ENCODE results near the gene POLN. TPM values are rescaled to one million over a fixed set of nuclear protein-coding genes. Genes with fewer than 3 reads are reported as not detected.

POLN gene
- polyA plus RNA-seq, 1 donor (not counting 4 experiments of a cell fraction or from before 2014, with no cell fraction given) = 1.3 TPM

- TF ChIP-seq CTCF (optimal IDR thresholded peaks at IDR 0.05 in 1 of 3, IDR thresholded peaks at IDR 0.05 in 1 of 3, conservative IDR thresholded peaks at IDR 0.05 in 1 of 3; ENCODE audit: extremely low read depth in 1 of 3, insufficient read depth in 2 of 3, low read length in 3 of 3) (no peak), EZH2 (IDR thresholded peaks at IDR 0.05; ENCODE audit: low read length) (no peak)
- Histone ChIP-seq H3K27me3 (ENCODE audit: control insufficient read depth, extremely low read depth, insufficient read depth, low read length) (peaks cover 19% of the 10 kb centered on the region), H3K9ac (ENCODE audit: control insufficient read depth, extremely low read depth, insufficient read depth, low read length) (no peak overlapping the region), H3K9me1 (ENCODE audit: control insufficient read depth, extremely low read depth, insufficient read depth, low read length) (no peaks in the 10 kb centered on the region), H3K36me3 (ENCODE audit: control insufficient read depth in 2 of 2, extremely low read depth in 1 of 2, insufficient read depth in 2 of 2, low read length in 2 of 2) (no peaks in the 10 kb centered on the region), H3K4me3 (ENCODE audit: control insufficient read depth in 2 of 3, extremely low read depth in 1 of 3, insufficient read depth in 2 of 3, low read depth in 1 of 3, low read length in 3 of 3) (no peak overlapping the region), H3K9me3 (ENCODE audit: control insufficient read depth, low read depth, low read length) (no peaks in the 10 kb centered on the region), H3K4me2 (ENCODE audit: control insufficient read depth, extremely low read depth, insufficient read depth, low read depth, low read length) (no peak overlapping the region), H2AFZ (ENCODE audit: control insufficient read depth, low read length) (no peak overlapping the region), H3K4me1 (ENCODE audit: control insufficient read depth, extremely low read depth, insufficient read depth, low read length) (no peaks in the 10 kb centered on the region), H4K20me1 (ENCODE audit: control insufficient read depth, extremely low read depth, insufficient read depth, low read length) (no peaks in the 10 kb centered on the region), H3K79me2 (ENCODE audit: control insufficient read depth, insufficient read depth, low read length) (no peaks in the 10 kb centered on the region), H3K27ac (ENCODE audit: control insufficient read depth, insufficient read depth, low read length) (no peak overlapping the region)
- dilution Hi-C loops (cut with MboI; ENCODE audit: extremely low pct_ligation_motif_present, low sequenced_read_pairs) = no loop called here
- no peak for FAIRE-seq
- no peak for DNase-seq (ENCODE audit: low read depth, low spot score)
These were observed 216.1 kb downstream of the POLN start for GRCh38 chr4:2025817-2026216.

- FAIRE-seq (no peak), DNase-seq (ENCODE audit: low read depth, low spot score) (no peak)
- TF ChIP-seq EZH2 (IDR thresholded peaks at IDR 0.05; ENCODE audit: low read length) (no peak), CTCF (optimal IDR thresholded peaks at IDR 0.05 in 1 of 3, IDR thresholded peaks at IDR 0.05 in 1 of 3, conservative IDR thresholded peaks at IDR 0.05 in 1 of 3; ENCODE audit: extremely low read depth in 1 of 3, insufficient read depth in 2 of 3, low read length in 3 of 3) (no peak)
- Histone ChIP-seq H3K27ac (ENCODE audit: control insufficient read depth, insufficient read depth, low read length) (no peak overlapping the region), H3K4me2 (ENCODE audit: control insufficient read depth, extremely low read depth, insufficient read depth, low read depth, low read length) (no peak overlapping the region), H4K20me1 (ENCODE audit: control insufficient read depth, extremely low read depth, insufficient read depth, low read length) (no peaks in the 10 kb centered on the region), H3K9me3 (ENCODE audit: control insufficient read depth, low read depth, low read length) (no peaks in the 10 kb centered on the region), H3K9ac (ENCODE audit: control insufficient read depth, extremely low read depth, insufficient read depth, low read length) (no peak overlapping the region), H3K9me1 (ENCODE audit: control insufficient read depth, extremely low read depth, insufficient read depth, low read length) (no peaks in the 10 kb centered on the region), H3K36me3 (ENCODE audit: control insufficient read depth in 2 of 2, extremely low read depth in 1 of 2, insufficient read depth in 2 of 2, low read length in 2 of 2) (no peaks in the 10 kb centered on the region), H3K79me2 (ENCODE audit: control insufficient read depth, insufficient read depth, low read length) (no peaks in the 10 kb centered on the region), H3K27me3 (ENCODE audit: control insufficient read depth, extremely low read depth, insufficient read depth, low read length) (peaks cover 19% of the 10 kb centered on the region), H3K4me1 (ENCODE audit: control insufficient read depth, extremely low read depth, insufficient read depth, low read length) (no peaks in the 10 kb centered on the region), H2AFZ (ENCODE audit: control insufficient read depth, low read length) (no peak overlapping the region), H3K4me3 (ENCODE audit: control insufficient read depth in 2 of 3, extremely low read depth in 1 of 3, insufficient read depth in 2 of 3, low read depth in 1 of 3, low read length in 3 of 3) (no peak overlapping the region)
- dilution Hi-C loops (cut with MboI; ENCODE audit: extremely low pct_ligation_motif_present, low sequenced_read_pairs) = no loop called here
These were observed 217.2 kb downstream of the POLN start for GRCh38 chr4:2024683-2025082.

Small RNAs within 50 kb of the gene (small RNA-seq; reads per million reads assigned to genes)
- 0 reads per million in 3 experiments for gene COX6B1P5 (ENCODE audit: insufficient read length in 3 of 3, low read depth in 3 of 3, low replicate concordance in 1 of 3)

Other genes starting within 250 kb of the POLN start
- 8.0 to 12.6 TPM (median 9.9 TPM) in 3 replicates for gene NELFA, start 233.1 kb downstream of the POLN start, polyA plus RNA-seq
- gene NAT8L, start 182.8 kb downstream of the POLN start, polyA plus RNA-seq = 0.01 to 0.18 TPM (median 0.01 TPM) in 3 replicates
- gene HAUS3, start within 50 bp of the POLN start, polyA plus RNA-seq = 4.8 to 11.1 TPM (median 6.0 TPM) in 3 replicates
- gene MXD4, start 20.0 kb upstream of the POLN start, polyA plus RNA-seq = 21.1 to 43.6 TPM (median 26.0 TPM) in 3 replicates
- 0.16 to 0.72 TPM (median 0.33 TPM) in 3 replicates for gene ZFYVE28, start 176.5 kb upstream of the POLN start, polyA plus RNA-seq
- not detected in 3 replicates for gene CFAP99, start 176.8 kb upstream of the POLN start, polyA plus RNA-seq
- 55.6 to 78.3 TPM (median 63.6 TPM) in 3 replicates for gene RNF4, start 227.0 kb upstream of the POLN start, polyA plus RNA-seq

All from keratinocyte (primary cell).